B cell (primary cell): ENCODE results near the gene H2BK1. TPM values are rescaled to one million over a fixed set of nuclear protein-coding genes. Genes with fewer than 3 reads are reported as not detected.

Experiments used
- ATAC-seq: fragments of 200-7000 bp; cut with Tn5 transposase; one replicate; pipeline ENCODE4 v1.10.0; 2021; ENCODE audit warnings: low read depth, mild to moderate bottlenecking, moderate number of reproducible peaks, moderate library complexity
- CTCF ChIA-PET: fragments of 350-600 bp; sonication (Branson Sonifier 250); formaldehyde crosslinking; loops from one replicate; lab custom pipeline; 2021; ENCODE audit warnings: antibody characterized with exemption, inconsistent platforms; lab: Charles Lee
- POLR2A ChIA-PET: fragments of 350-600 bp; sonication (Branson Sonifier 250); formaldehyde crosslinking; loops from one replicate; lab custom pipeline; 2021; ENCODE audit warnings: antibody characterized with exemption; lab: Charles Lee
- DNase-seq: peaks from one replicate; pipeline ENCODE4 v3.0.0; 2013
- H2AFZ ChIP-seq: 2 replicates; pipeline ENCODE4 v1.6.1; 2012; ENCODE audit warnings: mild to moderate bottlenecking, low read depth, low read length; ENCODE audit not compliant: insufficient read depth, poor library complexity, severe bottlenecking
- H3K27ac ChIP-seq, 2 donors: 1 replicate in 1 of 2; 2 replicates in 1 of 2; pipeline ENCODE4 v1.5.1; 2012 to 2013; ENCODE audit warnings: low read length in 2 of 2, mild to moderate bottlenecking in 2 of 2, moderate library complexity in 1 of 2
- H3K27me3 ChIP-seq, 4 experiments: fragments of 200-600 bp in 1 of 4; sonication (generic) in 1 of 4; replicated peaks in 1 of 4; 1 replicate in 2 of 4; 2 replicates in 2 of 4; pipeline versions ENCODE4 v1.6.1 to v1.7.0; 2013 to 2016; ENCODE audit warnings: low read length in 3 of 4, mild to moderate bottlenecking in 2 of 4, mixed read lengths in 1 of 4, moderate library complexity in 1 of 4; ENCODE audit not compliant: insufficient read depth in 4 of 4, control insufficient read depth in 3 of 4; ENCODE audit errors: control extremely low read depth in 1 of 4
- H3K36me3 ChIP-seq, 2 experiments: replicated peaks in 1 of 2; 1 replicate in 1 of 2; 2 replicates in 1 of 2; pipeline versions ENCODE4 v1.6.1 to v1.7.1; 2013; ENCODE audit warnings: low read length in 1 of 2; ENCODE audit not compliant: insufficient read depth in 2 of 2, control insufficient read depth in 1 of 2; ENCODE audit errors: control extremely low read depth in 1 of 2, extremely low read depth in 1 of 2
- H3K4me1 ChIP-seq, 2 donors: fragments of 200-600 bp in 1 of 2; sonication (generic) in 1 of 2; 1 replicate in 1 of 2; 2 replicates in 1 of 2; pipeline versions ENCODE4 v1.5.1 to v1.6.1; 2013 to 2017; ENCODE audit warnings: low read length in 2 of 2; ENCODE audit not compliant: control insufficient read depth in 2 of 2, insufficient read depth in 2 of 2
- H3K4me2 ChIP-seq: replicated peaks from 2 replicates; pipeline ENCODE3; 2012; ENCODE audit warnings: mild to moderate bottlenecking, low read depth, low read length; ENCODE audit not compliant: poor library complexity, severe bottlenecking
- H3K4me3 ChIP-seq, 5 experiments: fragments of 200-600 bp in 1 of 5; sonication (generic) in 1 of 5; 1 replicate in 3 of 5; 2 replicates in 2 of 5; pipeline versions ENCODE4 v1.5.1 to v1.7.0; 2011 to 2016; ENCODE audit warnings: low read length in 4 of 5, mild to moderate bottlenecking in 4 of 5, low read depth in 2 of 5, control low read depth in 1 of 5, moderate library complexity in 1 of 5; ENCODE audit not compliant: insufficient read depth in 1 of 5; ENCODE audit errors: control extremely low read depth in 1 of 5, extremely low read depth in 1 of 5
- H3K79me2 ChIP-seq: fragments of 200-600 bp; sonication (generic); one replicate; pipeline ENCODE4 v1.6.0; 2016; ENCODE audit warnings: low read length; ENCODE audit not compliant: control insufficient read depth, insufficient read depth
- H3K9ac ChIP-seq: fragments of 200-600 bp; sonication (generic); 2 replicates; pipeline ENCODE4 v1.6.1; 2017; ENCODE audit warnings: mild to moderate bottlenecking, low read length, moderate library complexity
- H3K9me3 ChIP-seq, 3 donors: one replicate each; pipeline versions ENCODE4 v1.6.1 to v1.7.1; 2013; ENCODE audit warnings: low read length in 2 of 3; ENCODE audit not compliant: control insufficient read depth in 2 of 3, insufficient read depth in 1 of 3; ENCODE audit errors: control extremely low read depth in 1 of 3
- H4K20me1 ChIP-seq: 2 replicates; pipeline ENCODE4 v1.6.0; 2012; ENCODE audit warnings: mild to moderate bottlenecking, low read length; ENCODE audit not compliant: insufficient read depth, control insufficient read depth, poor library complexity, severe bottlenecking
- H3K27ac Mint-ChIP-seq: one replicate; pipeline ENCODE4 v1.8.0; 2021; ENCODE audit warnings: mixed read lengths
- H3K27me3 Mint-ChIP-seq: one replicate; pipeline ENCODE4 v1.8.0; 2021; ENCODE audit warnings: mixed read lengths
- H3K4me1 Mint-ChIP-seq: one replicate; pipeline ENCODE4 v1.8.0; 2021; ENCODE audit warnings: mixed read lengths
- H3K4me3 Mint-ChIP-seq: one replicate; pipeline ENCODE4 v1.8.0; 2021; ENCODE audit warnings: mixed read lengths
- H3K9me3 Mint-ChIP-seq: one replicate; pipeline ENCODE4 v1.8.0; 2022; ENCODE audit warnings: mixed read lengths; ENCODE audit not compliant: insufficient read depth
- EZH2 ChIP-seq: IDR thresholded peaks from 2 replicates; pipeline ENCODE4 v1.6.1; 2012; ENCODE audit warnings: borderline replicate concordance, low read depth, mild to moderate bottlenecking, moderate library complexity, low read length; ENCODE audit not compliant: insufficient read depth, poor library complexity, severe bottlenecking
- WGBS: methylation state at CpG from one replicate; pipeline ENCODE4 v1.1.5; 2013; ENCODE audit warnings: missing lambda C conversion rate; ENCODE audit not compliant: insufficient coverage; 5-methylcytosine and 5-hydroxymethylcytosine counted together
- intact Hi-C: fragments of 100-400 bp; cut with micrococcal nuclease; formaldehyde crosslinking; loops from one replicate; pipeline ENCODE4 v1.10.0; 2022
- polyA plus RNA-seq: library from polyadenylated mRNA; depleted of rRNA; stranded (reverse); fragments of >200 nt; gene quantifications from 2 replicates; pipeline ENCODE4 v1.2.3, GENCODE V29; 2012
- total RNA-seq, 2 donors: library from RNA; stranded (reverse); fragments of 120-200 nt in 1 of 2; gene quantifications; 1 replicate in 1 of 2; 2 replicates in 1 of 2; pipeline versions ENCODE4 v1.2.3 to v1.2.4, GENCODE V29; 2013 to 2022
- TF ChIP-seq, protein P1 (sequence below): fragments of 200-600 bp; IDR thresholded peaks from one replicate; pipeline ENCODE4 v1.8.0; 2022; ENCODE audit warnings: antibody characterized with exemption, mild to moderate bottlenecking

Gene H2BK1
- total and polyA plus RNA-seq, 2 donors (not counting 1 experiment from before 2014, with no cell fraction given): 4.2 TPM; not detected in 1

DNA sequence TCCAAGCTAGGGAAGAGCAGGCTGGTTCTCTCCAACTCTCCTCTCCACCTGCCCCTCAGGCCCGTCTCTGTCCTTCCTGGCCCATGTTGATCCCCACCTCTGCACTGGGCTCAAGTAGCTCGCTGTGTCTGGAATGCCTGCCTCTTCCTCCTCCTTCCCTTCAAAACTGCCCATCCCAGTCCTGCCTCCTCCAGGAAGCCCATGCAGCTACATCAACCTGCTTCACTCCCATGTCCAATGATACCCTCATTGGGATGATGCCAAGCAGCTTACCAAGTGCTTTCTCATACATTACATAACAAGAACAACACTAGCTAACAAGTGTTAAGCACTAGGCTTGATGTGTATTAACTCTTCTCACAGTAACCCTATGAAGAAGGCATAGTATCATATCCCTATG lies 31.5 kb downstream of the H2BK1 start:
- H3K4me1 Mint-ChIP-seq: no peaks in the 10 kb centered on the region
- ChIA-PET POLR2A (no interaction called here), CTCF (no interaction called here)
- Histone ChIP-seq H3K4me1 (no peaks in the 10 kb centered on the region), H3K36me3 (no peaks in the 10 kb centered on the region), H4K20me1 (no peaks in the 10 kb centered on the region), H3K27ac (no peak overlapping the region), H2AFZ (no peak overlapping the region), H3K4me2 (no peak overlapping the region), H3K9me3 (peaks cover 0 to 11% (median 0%) of the 10 kb centered on the region in 3 donors), H3K9ac (no peak overlapping the region), H3K27me3 (peaks cover 0 to 14% (median 2%) of the 10 kb centered on the region in 4 experiments), H3K4me3 (no peak overlapping the region), H3K79me2 (no peaks in the 10 kb centered on the region)
- intact Hi-C loops: no loop called here
- ATAC-seq (no peak), DNase-seq (no peak)
- WGBS: 86% methylated on average over 2 of the region's 2 CpGs
- no peak for TF ChIP-seq EZH2
- TF ChIP-seq, protein P1, sequence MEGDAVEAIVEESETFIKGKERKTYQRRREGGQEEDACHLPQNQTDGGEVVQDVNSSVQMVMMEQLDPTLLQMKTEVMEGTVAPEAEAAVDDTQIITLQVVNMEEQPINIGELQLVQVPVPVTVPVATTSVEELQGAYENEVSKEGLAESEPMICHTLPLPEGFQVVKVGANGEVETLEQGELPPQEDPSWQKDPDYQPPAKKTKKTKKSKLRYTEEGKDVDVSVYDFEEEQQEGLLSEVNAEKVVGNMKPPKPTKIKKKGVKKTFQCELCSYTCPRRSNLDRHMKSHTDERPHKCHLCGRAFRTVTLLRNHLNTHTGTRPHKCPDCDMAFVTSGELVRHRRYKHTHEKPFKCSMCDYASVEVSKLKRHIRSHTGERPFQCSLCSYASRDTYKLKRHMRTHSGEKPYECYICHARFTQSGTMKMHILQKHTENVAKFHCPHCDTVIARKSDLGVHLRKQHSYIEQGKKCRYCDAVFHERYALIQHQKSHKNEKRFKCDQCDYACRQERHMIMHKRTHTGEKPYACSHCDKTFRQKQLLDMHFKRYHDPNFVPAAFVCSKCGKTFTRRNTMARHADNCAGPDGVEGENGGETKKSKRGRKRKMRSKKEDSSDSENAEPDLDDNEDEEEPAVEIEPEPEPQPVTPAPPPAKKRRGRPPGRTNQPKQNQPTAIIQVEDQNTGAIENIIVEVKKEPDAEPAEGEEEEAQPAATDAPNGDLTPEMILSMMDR: no peak
- no peak overlapping the region for H3K27ac Mint-ChIP-seq
- peaks cover 36% of the 10 kb centered on the region for H3K27me3 Mint-ChIP-seq
- no peaks in the 10 kb centered on the region for H3K9me3 Mint-ChIP-seq
- no peak overlapping the region for H3K4me3 Mint-ChIP-seq

- 93% methylated on average over 9 of the region's 9 CpGs for WGBS
- no peaks in the 10 kb centered on the region for H3K79me2 ChIP-seq
- H3K27me3 ChIP-seq: peaks cover 0 to 18% (median 3%) of the 10 kb centered on the region in 4 experiments
- ChIA-PET CTCF (no interaction called here), POLR2A (no interaction called here)
- no peak overlapping the region for H3K9ac ChIP-seq
- H3K27me3 Mint-ChIP-seq: peaks cover 38% of the 10 kb centered on the region
- H3K27ac Mint-ChIP-seq: no peak overlapping the region
- intact Hi-C loops: no loop called here
- H3K4me3 ChIP-seq: no peak overlapping the region
- TF ChIP-seq, protein P1: no peak
- no peak for TF ChIP-seq EZH2
- H2AFZ ChIP-seq: no peak overlapping the region
- H3K36me3 ChIP-seq: no peaks in the 10 kb centered on the region
- H3K27ac ChIP-seq: no peak overlapping the region
- DNase-seq (no peak), ATAC-seq (no peak)
- H3K4me2 ChIP-seq: no peak overlapping the region
- H4K20me1 ChIP-seq: no peaks in the 10 kb centered on the region
- no peaks in the 10 kb centered on the region for H3K4me1 Mint-ChIP-seq
- H3K4me1 ChIP-seq: no peaks in the 10 kb centered on the region
- H3K9me3 Mint-ChIP-seq: no peaks in the 10 kb centered on the region
- peaks cover 0 to 17% (median 0%) of the 10 kb centered on the region in 3 donors for H3K9me3 ChIP-seq
- H3K4me3 Mint-ChIP-seq: no peak overlapping the region
Measured at GRCh38 chr7:151178236-151178635, 32.1 kb downstream of the H2BK1 start.
